SU-DHL-6 (cell line): ENCODE measurements around the gene TMEM207.

Source experiments
- H2AFZ ChIP-seq: fragments of 200-600 bp; sonication (generic); 2 replicates; pipeline ENCODE4 v1.6.1; 2014; ENCODE audit warnings: low read depth, mild to moderate bottlenecking, moderate library complexity, mixed read lengths, antibody characterized with exemption, low read length; ENCODE audit not compliant: severe bottlenecking
- H3F3A ChIP-seq: fragments of 200-600 bp; shearing (Covaris generic); 2 replicates; pipeline ENCODE4 v1.6.0; 2016; ENCODE audit warnings: antibody characterized with exemption, mild to moderate bottlenecking; ENCODE audit not compliant: insufficient read depth
- H3K27ac ChIP-seq: fragments of 200-600 bp; sonication (generic); 2 replicates; pipeline ENCODE4 v1.5.1; 2016; ENCODE audit warnings: low read depth, mild to moderate bottlenecking, low read length, moderate library complexity, mixed read lengths
- H3K27me3 ChIP-seq: fragments of 200-600 bp; sonication (generic), shearing (Covaris generic); 2 replicates; pipeline ENCODE4 v1.6.0; 2014; ENCODE audit warnings: mild to moderate bottlenecking, low read length
- H3K36me3 ChIP-seq: fragments of 200-600 bp; sonication (generic); 2 replicates; pipeline ENCODE4 v1.6.1; 2014; ENCODE audit warnings: mild to moderate bottlenecking, low read length, mixed read lengths
- H3K4me2 ChIP-seq: fragments of 300-600, 200-600 bp; shearing (Covaris generic), sonication (generic); 2 replicates; pipeline ENCODE4 v1.6.0; 2014; ENCODE audit warnings: low read length, low read depth, mild to moderate bottlenecking; ENCODE audit not compliant: poor library complexity, severe bottlenecking
- H3K4me3 ChIP-seq: fragments of 200-600 bp; sonication (generic); 2 replicates; pipeline ENCODE4 v1.5.1; 2014; ENCODE audit warnings: antibody characterized with exemption, low read length, mild to moderate bottlenecking, mixed read lengths; ENCODE audit not compliant: insufficient read depth, poor library complexity, severe bottlenecking
- H3K79me2 ChIP-seq: fragments of 200-600 bp; sonication (generic); 2 replicates; pipeline ENCODE4 v1.6.1; 2014; ENCODE audit warnings: mild to moderate bottlenecking, low read length, moderate library complexity; ENCODE audit not compliant: insufficient read depth
- H3K9ac ChIP-seq: fragments of 200-600 bp; sonication (generic); 2 replicates; pipeline ENCODE4 v1.7.0; 2014; ENCODE audit warnings: mild to moderate bottlenecking, low read length
- H3K9me2 ChIP-seq: fragments of 200-600 bp; sonication (generic); replicated peaks from 2 replicates; pipeline ENCODE4 v1.6.1; 2014; ENCODE audit warnings: low read length; ENCODE audit not compliant: insufficient read depth
- H3K9me3 ChIP-seq: fragments of 200-600 bp; sonication (generic); 2 replicates; pipeline ENCODE4 v1.6.1; 2014; ENCODE audit warnings: low read length, mixed read lengths; ENCODE audit not compliant: insufficient read depth
- H4K20me1 ChIP-seq: fragments of 200-600 bp; sonication (generic); 2 replicates; pipeline ENCODE4 v1.6.1; 2014; ENCODE audit warnings: low read depth, mild to moderate bottlenecking, antibody characterized with exemption, low read length, moderate library complexity, mixed read lengths
- EZH2phosphoT487 ChIP-seq: fragments of 200-600 bp; sonication (generic), shearing (Covaris generic); conservative IDR thresholded peaks from 2 replicates; pipeline ENCODE4 v1.6.1; 2018; ENCODE audit warnings: mild to moderate bottlenecking, antibody characterized with exemption, low read length, moderate library complexity, mixed read lengths
- TF ChIP-seq, protein P1 (sequence below): fragments of 200-600 bp; sonication (generic); IDR thresholded peaks from one replicate; pipeline ENCODE4 v1.5.1; 2017; ENCODE audit warnings: antibody characterized with exemption, mild to moderate bottlenecking, low read length, moderate library complexity; ENCODE audit not compliant: insufficient read depth, poor library complexity, severe bottlenecking

Gene TMEM207

DNA sequence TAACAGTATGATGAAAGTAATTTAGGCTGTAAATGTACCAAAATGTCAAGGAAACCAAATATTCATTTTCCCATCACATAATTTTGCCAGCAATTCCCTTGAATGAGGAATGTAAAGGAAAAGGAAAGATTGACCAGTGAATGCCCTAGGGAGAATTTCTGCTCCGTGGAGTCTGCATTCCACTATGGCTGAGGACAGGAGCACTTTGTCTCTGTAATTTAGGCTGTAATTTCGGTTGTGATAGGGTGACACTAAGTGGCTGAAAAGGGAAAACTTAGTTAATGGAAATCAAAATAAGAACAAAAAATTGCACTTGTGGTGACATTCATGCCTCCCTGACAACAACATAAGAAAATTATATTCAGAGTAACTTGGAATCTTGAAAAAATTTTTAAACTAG lies 8.3 kb upstream of the TMEM207 start:
- TF ChIP-seq, protein P1, sequence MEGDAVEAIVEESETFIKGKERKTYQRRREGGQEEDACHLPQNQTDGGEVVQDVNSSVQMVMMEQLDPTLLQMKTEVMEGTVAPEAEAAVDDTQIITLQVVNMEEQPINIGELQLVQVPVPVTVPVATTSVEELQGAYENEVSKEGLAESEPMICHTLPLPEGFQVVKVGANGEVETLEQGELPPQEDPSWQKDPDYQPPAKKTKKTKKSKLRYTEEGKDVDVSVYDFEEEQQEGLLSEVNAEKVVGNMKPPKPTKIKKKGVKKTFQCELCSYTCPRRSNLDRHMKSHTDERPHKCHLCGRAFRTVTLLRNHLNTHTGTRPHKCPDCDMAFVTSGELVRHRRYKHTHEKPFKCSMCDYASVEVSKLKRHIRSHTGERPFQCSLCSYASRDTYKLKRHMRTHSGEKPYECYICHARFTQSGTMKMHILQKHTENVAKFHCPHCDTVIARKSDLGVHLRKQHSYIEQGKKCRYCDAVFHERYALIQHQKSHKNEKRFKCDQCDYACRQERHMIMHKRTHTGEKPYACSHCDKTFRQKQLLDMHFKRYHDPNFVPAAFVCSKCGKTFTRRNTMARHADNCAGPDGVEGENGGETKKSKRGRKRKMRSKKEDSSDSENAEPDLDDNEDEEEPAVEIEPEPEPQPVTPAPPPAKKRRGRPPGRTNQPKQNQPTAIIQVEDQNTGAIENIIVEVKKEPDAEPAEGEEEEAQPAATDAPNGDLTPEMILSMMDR: no peak
- no peak for TF ChIP-seq EZH2phosphoT487
- H2AFZ ChIP-seq: no peak overlapping the region

DNA sequence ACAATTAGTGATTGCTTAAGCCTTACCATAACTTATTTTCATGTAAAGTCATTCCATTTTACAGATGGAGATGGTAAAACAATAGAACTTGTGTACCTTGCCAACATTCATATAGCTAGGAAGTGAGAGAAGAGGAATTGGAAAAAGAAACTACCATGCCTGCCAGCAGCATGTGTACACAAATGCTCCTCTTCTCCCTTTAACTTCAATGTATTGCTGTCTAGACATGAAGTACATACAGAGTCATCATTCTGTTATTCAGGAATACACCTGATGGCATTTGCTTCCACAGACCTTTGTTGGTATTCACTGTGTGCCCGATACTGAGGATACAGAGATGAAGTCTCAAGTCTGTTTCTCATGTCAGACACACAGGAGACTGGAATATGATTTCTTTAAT lies 7.1 kb upstream of the TMEM207 start:
- Histone ChIP-seq H3K4me3 (no peak overlapping the region), H3K9me3 (no peaks in the 10 kb centered on the region), H3K9me2 (no peaks in the 10 kb centered on the region), H3F3A (no peaks in the 10 kb centered on the region), H3K27ac (no peak overlapping the region), H3K36me3 (no peaks in the 10 kb centered on the region), H3K4me2 (no peak overlapping the region), H2AFZ (no peak overlapping the region), H3K9ac (no peak overlapping the region), H3K27me3 (no peaks in the 10 kb centered on the region), H3K79me2 (no peaks in the 10 kb centered on the region), H4K20me1 (no peaks in the 10 kb centered on the region)
- TF ChIP-seq, protein P1: no peak
- TF ChIP-seq EZH2phosphoT487: no peak

More for the DNA sequence above, 8.3 kb upstream of the TMEM207 start:
- Histone ChIP-seq H3K9ac (no peak overlapping the region), H3K79me2 (no peaks in the 10 kb centered on the region), H3K27me3 (no peaks in the 10 kb centered on the region), H4K20me1 (no peaks in the 10 kb centered on the region), H3K4me3 (no peak overlapping the region), H3K36me3 (no peaks in the 10 kb centered on the region), H3K9me3 (no peaks in the 10 kb centered on the region), H3K27ac (no peak overlapping the region), H3F3A (no peaks in the 10 kb centered on the region), H3K9me2 (no peaks in the 10 kb centered on the region), H3K4me2 (no peak overlapping the region)

DNA sequence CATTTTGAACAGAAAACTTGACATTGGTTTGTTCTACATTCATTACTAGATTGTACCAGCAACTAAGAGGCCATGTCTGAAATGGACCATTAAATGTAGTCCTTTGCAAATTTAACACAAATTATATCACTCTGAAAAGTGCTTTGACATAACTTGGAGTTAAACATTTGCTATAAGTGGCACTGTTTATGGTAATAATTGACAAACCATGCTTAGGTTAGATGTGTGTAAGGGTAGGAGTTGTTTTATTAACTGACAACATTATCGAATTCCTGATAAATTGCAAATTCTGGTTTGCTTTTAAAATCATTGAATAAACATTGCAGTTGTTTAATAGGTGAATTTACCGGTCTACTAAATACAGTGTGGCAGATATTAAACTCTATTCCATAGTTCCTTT lies 6.1 kb upstream of the TMEM207 start:
- Histone ChIP-seq H3K9me3 (no peaks in the 10 kb centered on the region), H3K4me2 (no peak overlapping the region), H3K9ac (no peak overlapping the region), H3K36me3 (no peaks in the 10 kb centered on the region), H3K79me2 (no peaks in the 10 kb centered on the region), H4K20me1 (no peaks in the 10 kb centered on the region), H3K9me2 (no peaks in the 10 kb centered on the region), H3F3A (no peaks in the 10 kb centered on the region), H3K27ac (no peak overlapping the region), H2AFZ (no peak overlapping the region), H3K27me3 (no peaks in the 10 kb centered on the region), H3K4me3 (no peak overlapping the region)
- TF ChIP-seq, protein P1: no peak
- no peak for TF ChIP-seq EZH2phosphoT487
